Measurements from ENCODE around the gene ANKRD13B. TPM values are rescaled to one million over a fixed set of nuclear protein-coding genes. Genes with fewer than 3 reads are reported as not detected.

ANKRD13B gene
- total RNA-seq, 3 donors from 2014 or later, result 8.5 to 13.0 (median 9.2) TPM

GRCh38 chr17:29586676-29587469 lies 6.1 kb upstream of the ANKRD13B start:
- no peaks in the 10 kb centered on the region for H3K36me3 ChIP-seq
- no peaks in the 10 kb centered on the region for H3K27me3 ChIP-seq
- peaks cover 6 to 26% of the 10 kb centered on the region in 2 donors for H3K4me1 ChIP-seq
- no peak for DNase-seq (ENCODE audit: low spot score in 2 of 2)
- no peaks in the 10 kb centered on the region for H3K9me3 ChIP-seq
- intact Hi-C loops (cut with DNase I; ENCODE audit: low total_unique reads), result no loop called here
- H3K4me3 ChIP-seq, result peak overlapping the region in 2 of 3 donors; percentile 68 to 94
- TF ChIP-seq POLR2A (IDR thresholded peaks at IDR 0.05) (no peak), CTCF (IDR thresholded peaks at IDR 0.05) (no peak), POLR2AphosphoS5 (IDR thresholded peaks at IDR 0.05) (no peak)
- peak overlapping the region; percentile 21 to 78 for H3K27ac ChIP-seq

GRCh38 chr17:29587591-29587990 lies 5.3 kb upstream of the ANKRD13B start:
- peaks cover 7 to 33% of the 10 kb centered on the region in 2 donors for H3K4me1 ChIP-seq
- peak overlapping the region; percentile 68 to 94 (median 78) for H3K4me3 ChIP-seq
- TF ChIP-seq POLR2AphosphoS5 (IDR thresholded peaks at IDR 0.05), result no peak
- TF ChIP-seq CTCF (IDR thresholded peaks at IDR 0.05), result no peak
- no peak for TF ChIP-seq POLR2A (IDR thresholded peaks at IDR 0.05)

GRCh38 chr17:29588017-29588561 lies 4.8 kb upstream of the ANKRD13B start:
- no peak for DNase-seq (ENCODE audit: low spot score in 2 of 2)
- no peaks in the 10 kb centered on the region for H3K9me3 ChIP-seq
- TF ChIP-seq CTCF (IDR thresholded peaks at IDR 0.05), result no peak
- TF ChIP-seq POLR2AphosphoS5 (IDR thresholded peaks at IDR 0.05), result no peak
- no peak for TF ChIP-seq POLR2A (IDR thresholded peaks at IDR 0.05)
- no peaks in the 10 kb centered on the region for H3K36me3 ChIP-seq
- intact Hi-C loops (cut with DNase I; ENCODE audit: low total_unique reads), result no loop called here
- no peaks in the 10 kb centered on the region for H3K27me3 ChIP-seq
- H3K27ac ChIP-seq, result peak overlapping the region; percentile 56 to 78
- H3K4me1 ChIP-seq, result peaks cover 7 to 36% of the 10 kb centered on the region in 2 donors
- H3K4me3 ChIP-seq, result peak overlapping the region; percentile 68 to 94 (median 78)

More at GRCh38 chr17:29587591-29587990, 5.3 kb upstream of the ANKRD13B start:
- DNase-seq (ENCODE audit: low spot score in 2 of 2), result no peak
- no peaks in the 10 kb centered on the region for H3K27me3 ChIP-seq
- H3K36me3 ChIP-seq, result no peaks in the 10 kb centered on the region
- intact Hi-C loops (cut with DNase I; ENCODE audit: low total_unique reads), result no loop called here
- H3K9me3 ChIP-seq, result no peaks in the 10 kb centered on the region
- H3K27ac ChIP-seq, result peak overlapping the region; percentile 56 to 78

GRCh38 chr17:29588562-29589411 lies 4.1 kb upstream of the ANKRD13B start:
- TF ChIP-seq POLR2AphosphoS5 (IDR thresholded peaks at IDR 0.05) (no peak), POLR2A (IDR thresholded peaks at IDR 0.05) (no peak), CTCF (IDR thresholded peaks at IDR 0.05) (peak in 2 of 3 donors; percentile 8 to 16)
- Histone ChIP-seq H3K27ac (peak overlapping the region; percentile 56 to 78), H3K36me3 (no peaks in the 10 kb centered on the region), H3K9me3 (no peaks in the 10 kb centered on the region), H3K4me1 (peaks cover 7 to 36% of the 10 kb centered on the region in 2 donors), H3K4me3 (peak overlapping the region; percentile 68 to 94 (median 78)), H3K27me3 (no peaks in the 10 kb centered on the region)
- intact Hi-C loops (cut with DNase I; ENCODE audit: low total_unique reads), result no loop called here
- no peak for DNase-seq (ENCODE audit: low spot score in 2 of 2)

Measured in breast epithelium (tissue), 4 donors.